ENCODE measurements around the gene CLEC18C. TPM values are rescaled to one million over a fixed set of nuclear protein-coding genes. Genes with fewer than 3 reads are reported as not detected.
"Not testable (repeated sequence)": the region's sequence is repeated elsewhere in the genome, so short reads cannot be mapped to it uniquely, and the experiment has no call there.

The CLEC18C gene
- polyA plus RNA-seq, 1 of the 3 experiments (the other 2 are of a cell fraction), result 0.08 TPM

- TF ChIP-seq, protein P1, sequence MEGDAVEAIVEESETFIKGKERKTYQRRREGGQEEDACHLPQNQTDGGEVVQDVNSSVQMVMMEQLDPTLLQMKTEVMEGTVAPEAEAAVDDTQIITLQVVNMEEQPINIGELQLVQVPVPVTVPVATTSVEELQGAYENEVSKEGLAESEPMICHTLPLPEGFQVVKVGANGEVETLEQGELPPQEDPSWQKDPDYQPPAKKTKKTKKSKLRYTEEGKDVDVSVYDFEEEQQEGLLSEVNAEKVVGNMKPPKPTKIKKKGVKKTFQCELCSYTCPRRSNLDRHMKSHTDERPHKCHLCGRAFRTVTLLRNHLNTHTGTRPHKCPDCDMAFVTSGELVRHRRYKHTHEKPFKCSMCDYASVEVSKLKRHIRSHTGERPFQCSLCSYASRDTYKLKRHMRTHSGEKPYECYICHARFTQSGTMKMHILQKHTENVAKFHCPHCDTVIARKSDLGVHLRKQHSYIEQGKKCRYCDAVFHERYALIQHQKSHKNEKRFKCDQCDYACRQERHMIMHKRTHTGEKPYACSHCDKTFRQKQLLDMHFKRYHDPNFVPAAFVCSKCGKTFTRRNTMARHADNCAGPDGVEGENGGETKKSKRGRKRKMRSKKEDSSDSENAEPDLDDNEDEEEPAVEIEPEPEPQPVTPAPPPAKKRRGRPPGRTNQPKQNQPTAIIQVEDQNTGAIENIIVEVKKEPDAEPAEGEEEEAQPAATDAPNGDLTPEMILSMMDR (IDR thresholded peaks at IDR 0.05), result no peak
- TF ChIP-seq POLR2AphosphoS5 (IDR thresholded peaks at IDR 0.05; ENCODE audit: low read depth, low read length), result no peak
Measured at GRCh38 chr16:70151941-70152509, 21.6 kb upstream of the CLEC18C start (continued).

DNA sequence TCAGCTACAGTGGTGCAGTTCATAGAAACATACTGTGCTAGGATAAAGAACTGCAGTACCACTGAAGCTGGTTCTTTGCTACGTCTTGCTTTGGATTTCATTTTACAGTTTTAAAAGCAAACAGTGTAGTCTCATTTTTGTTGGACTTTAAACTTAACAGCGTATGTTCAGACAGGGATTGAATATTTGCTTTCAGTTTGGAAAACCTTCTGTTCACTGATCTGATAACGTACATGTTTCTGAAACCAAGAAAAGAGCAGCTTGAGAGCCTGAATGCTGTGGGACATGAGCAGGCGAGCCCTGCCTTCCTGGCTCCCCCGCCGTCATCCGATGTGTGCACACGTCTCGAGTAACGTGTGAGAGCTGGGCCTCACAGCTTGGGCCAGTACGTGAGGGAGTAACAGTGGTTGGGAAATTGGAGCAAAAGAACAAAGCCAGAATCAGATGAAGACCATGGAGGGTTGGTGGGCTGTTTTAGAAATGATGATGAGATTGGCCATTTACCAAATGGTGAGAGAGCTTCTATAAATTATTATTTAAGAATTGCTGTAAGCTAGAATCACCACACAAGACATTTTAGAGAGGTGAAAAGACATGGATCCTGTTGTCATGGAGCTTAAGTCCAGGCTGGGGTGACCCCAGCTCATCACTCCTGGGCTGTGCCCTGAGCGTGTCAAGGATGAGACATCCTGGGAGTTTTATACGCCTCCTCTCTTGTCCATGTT lies 20.8 kb upstream of the CLEC18C start:
- DNase-seq, result peak; percentile 3
- H2AFZ ChIP-seq (ENCODE audit: low read depth), result no peak overlapping the region
- TF ChIP-seq, protein P1 (IDR thresholded peaks at IDR 0.05), result no peak
- TF ChIP-seq TAF1 (IDR thresholded peaks at IDR 0.05; ENCODE audit: borderline replicate concordance, low read depth, low read length) (no peak), ZBTB33 (IDR thresholded peaks at IDR 0.05; ENCODE audit: borderline replicate concordance, low read depth) (no peak), EP300 (IDR thresholded peaks at IDR 0.05; ENCODE audit: borderline replicate concordance in 1 of 2, low read depth in 1 of 2, low read length in 1 of 2) (no peak), YY1 (IDR thresholded peaks at IDR 0.05; ENCODE audit: low read depth) (no peak)
- POLR2A ChIA-PET, result interaction anchor here (0.5 kb wide), 1 partner anchor 191 kb away, joined by 4 read pairs; no protein-coding TSS in a partner anchor
- H3F3A ChIP-seq (replicated peaks; ENCODE audit: insufficient read depth), result no peaks in the 10 kb centered on the region
- H4K20me1 ChIP-seq (ENCODE audit: insufficient read depth), result no peaks in the 10 kb centered on the region
- H3K9ac ChIP-seq, result no peak overlapping the region
- H3K4me2 ChIP-seq, result no peak overlapping the region
- CTCF ChIA-PET, result interaction anchor here (0.8 to 1.3 kb wide), 2 partner anchors 12 to 100 kb away, joined by 3 to 9 read pairs; no protein-coding TSS in a partner anchor
- H3K27ac ChIP-seq (ENCODE audit: low read depth in 2 of 2, low read length in 1 of 2), result no peak overlapping the region
- 96% methylated on average over 13 of the region's 13 CpGs for WGBS (ENCODE audit: low lambda C conversion rate)
- no peaks in the 10 kb centered on the region for H3K27me3 ChIP-seq (ENCODE audit: insufficient read depth)
- no peaks in the 10 kb centered on the region for H3K9me2 ChIP-seq
- no peaks in the 10 kb centered on the region for H3K9me3 ChIP-seq
- H3K79me2 ChIP-seq (ENCODE audit: insufficient read depth), result no peaks in the 10 kb centered on the region
- no peaks in the 10 kb centered on the region for H3K4me1 ChIP-seq (ENCODE audit: control insufficient read depth in 1 of 2, insufficient read depth in 2 of 2, low read depth in 1 of 2, low read length in 1 of 2)
- H3K4me3 ChIP-seq (ENCODE audit: low read depth in 2 of 2, low read length in 1 of 2), result no peak overlapping the region
- peaks cover 46 to 54% of the 10 kb centered on the region in 2 experiments for H3K36me3 ChIP-seq (replicated peaks in 1 of 2; ENCODE audit: control insufficient read depth in 1 of 2, insufficient read depth in 2 of 2, low read length in 1 of 2)

DNA sequence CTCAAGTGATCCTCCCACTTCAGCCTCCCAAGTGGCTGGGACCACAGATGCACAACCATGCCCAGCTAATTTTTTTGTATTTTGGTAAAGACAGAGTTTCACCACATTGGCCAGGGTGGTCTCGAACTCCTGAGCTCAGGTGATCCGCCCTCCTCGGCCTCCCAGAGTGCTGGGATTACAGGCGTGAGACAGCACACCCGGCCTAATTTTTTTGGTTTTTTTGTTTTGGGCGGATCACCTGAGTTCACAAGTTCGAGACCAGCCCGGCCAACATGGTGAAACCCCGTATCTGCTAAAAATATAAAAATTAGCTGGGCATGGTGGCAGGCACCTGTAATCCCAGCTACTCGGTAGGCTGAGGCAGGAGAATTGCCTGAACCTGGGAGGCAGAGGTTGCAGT lies 18.9 kb upstream of the CLEC18C start:
- H3K79me2 ChIP-seq (ENCODE audit: insufficient read depth); H3K4me3 ChIP-seq (ENCODE audit: low read depth in 2 of 2, low read length in 1 of 2); H3K4me1 ChIP-seq (ENCODE audit: control insufficient read depth in 1 of 2, insufficient read depth in 2 of 2, low read depth in 1 of 2, low read length in 1 of 2); H3K9me2 ChIP-seq; POLR2A ChIA-PET; H3K27me3 ChIP-seq (ENCODE audit: insufficient read depth); DNase-seq; H3K27ac ChIP-seq (ENCODE audit: low read depth in 2 of 2, low read length in 1 of 2); H3K9me3 ChIP-seq; H3K9ac ChIP-seq; H3K4me2 ChIP-seq; H2AFZ ChIP-seq (ENCODE audit: low read depth); H4K20me1 ChIP-seq (ENCODE audit: insufficient read depth); H3F3A ChIP-seq (replicated peaks; ENCODE audit: insufficient read depth): not testable (repeated sequence)
- CTCF ChIA-PET, result interaction anchor here (1.4 to 3.3 kb wide), 2 partner anchors 10 to 11 kb away, joined by 4 to 15 read pairs; no protein-coding TSS in a partner anchor
- peaks cover 55 to 60% of the 10 kb centered on the region in 2 experiments for H3K36me3 ChIP-seq (replicated peaks in 1 of 2; ENCODE audit: control insufficient read depth in 1 of 2, insufficient read depth in 2 of 2, low read length in 1 of 2)
- 92% methylated on average over 10 of the region's 10 CpGs for WGBS (ENCODE audit: low lambda C conversion rate)

All from SK-N-SH (cell line).